ENCODE measurements around the gene FICD.

GRCh38 chr12:108543652-108544051, 28.6 kb downstream of the FICD start:
- no peak for TF ChIP-seq CTCF (IDR thresholded peaks at IDR 0.05)
- TF ChIP-seq POLR2A (IDR thresholded peaks at IDR 0.05), result no peak
